ENCODE data around the gene CRYZL1.
A peak's percentile ranks its signal among the peaks of the same experiment; 100 is the strongest.
"Not testable (repeated sequence)": the region's sequence is repeated elsewhere in the genome, so short reads cannot be mapped to it uniquely, and the experiment has no call there.

Gene CRYZL1

GRCh38 chr21:33642896-33643657, 1.5 kb upstream of the CRYZL1 start:
- TF ChIP-seq CTCF (IDR thresholded peaks at IDR 0.05; ENCODE audit: low read depth, low read length) = no peak
- H3K27ac ChIP-seq = peak overlapping the region; percentile 83
- DNase-seq = peak; percentile 37

GRCh38 chr21:33642027-33642895, 720 bp upstream of the CRYZL1 start, which contains the start of gene ITSN1:
Gene ITSN1, plus strand, starts transcription at chr21:33642501. Its CDS starts 76,328 bp downstream, at chr21:33718829.
- peaks cover 7% of the 10 kb centered on the region for H3K36me3 ChIP-seq
- H3K27ac ChIP-seq = peak within 1 kb of the TSS; percentile 92
- peak; percentile 100 for DNase-seq
- peak within 1 kb of the TSS; percentile 96 for H3K4me3 ChIP-seq (ENCODE audit: low read depth, low read length)
- no peaks in the 10 kb centered on the region for H3K9me3 ChIP-seq (ENCODE audit: severe bottlenecking)
- TF ChIP-seq CTCF (IDR thresholded peaks at IDR 0.05; ENCODE audit: low read depth, low read length) = no peak
- H3K27me3 ChIP-seq (ENCODE audit: insufficient read depth, low read depth, severe bottlenecking) = no peaks in the 10 kb centered on the region

More at GRCh38 chr21:33642896-33643657, 1.5 kb upstream of the CRYZL1 start:
- H3K36me3 ChIP-seq = peaks cover 7% of the 10 kb centered on the region
- H3K27me3 ChIP-seq (ENCODE audit: insufficient read depth, low read depth, severe bottlenecking) = no peaks in the 10 kb centered on the region
- H3K4me3 ChIP-seq (ENCODE audit: low read depth, low read length) = peak overlapping the region; percentile 96
- no peaks in the 10 kb centered on the region for H3K9me3 ChIP-seq (ENCODE audit: severe bottlenecking)

GRCh38 chr21:33640697-33641351, 717 bp downstream of the CRYZL1 start:
- TF ChIP-seq CTCF (IDR thresholded peaks at IDR 0.05; ENCODE audit: low read depth, low read length) = no peak
- peaks cover 10% of the 10 kb centered on the region for H3K36me3 ChIP-seq
- no peaks in the 10 kb centered on the region for H3K27me3 ChIP-seq (ENCODE audit: insufficient read depth, low read depth, severe bottlenecking)
- peak overlapping the region; percentile 96 for H3K4me3 ChIP-seq (ENCODE audit: low read depth, low read length)
- DNase-seq = peak; percentile 29
- no peaks in the 10 kb centered on the region for H3K9me3 ChIP-seq (ENCODE audit: severe bottlenecking)
- peak overlapping the region; percentile 92 for H3K27ac ChIP-seq

- no peak overlapping the region for H3K27ac ChIP-seq
- H3K36me3 ChIP-seq = peaks cover 44% of the 10 kb centered on the region
- no peak for DNase-seq
- H3K4me3 ChIP-seq (ENCODE audit: low read depth, low read length) = no peak overlapping the region
- no peaks in the 10 kb centered on the region for H3K9me3 ChIP-seq (ENCODE audit: severe bottlenecking)
- TF ChIP-seq CTCF (IDR thresholded peaks at IDR 0.05; ENCODE audit: low read depth, low read length) = no peak
- no peaks in the 10 kb centered on the region for H3K27me3 ChIP-seq (ENCODE audit: insufficient read depth, low read depth, severe bottlenecking)
Measured at GRCh38 chr21:33634254-33634653, 7.3 kb downstream of the CRYZL1 start.

- H3K27me3 ChIP-seq (ENCODE audit: insufficient read depth, low read depth, severe bottlenecking); DNase-seq; H3K4me3 ChIP-seq (ENCODE audit: low read depth, low read length); H3K27ac ChIP-seq; H3K9me3 ChIP-seq (ENCODE audit: severe bottlenecking): not testable (repeated sequence)
- H3K36me3 ChIP-seq = peaks cover 58% of the 10 kb centered on the region
Measured at GRCh38 chr21:33626151-33626550, 15.4 kb downstream of the CRYZL1 start.

- H3K9me3 ChIP-seq (ENCODE audit: severe bottlenecking) = no peaks in the 10 kb centered on the region
Measured at GRCh38 chr21:33622253-33622652, 19.3 kb downstream of the CRYZL1 start.

More at GRCh38 chr21:33622253-33622652, 19.3 kb downstream of the CRYZL1 start:
- H3K36me3 ChIP-seq = peaks cover 41% of the 10 kb centered on the region
- no peak overlapping the region for H3K27ac ChIP-seq
- TF ChIP-seq CTCF (IDR thresholded peaks at IDR 0.05; ENCODE audit: low read depth, low read length) = no peak
- H3K4me3 ChIP-seq (ENCODE audit: low read depth, low read length) = no peak overlapping the region
- no peaks in the 10 kb centered on the region for H3K27me3 ChIP-seq (ENCODE audit: insufficient read depth, low read depth, severe bottlenecking)
- no peak for DNase-seq
